IPS-15b (cell line): ENCODE results near the gene THRB.

Experiments used
- H3K27me3 ChIP-seq: one replicate; pipeline ENCODE4 v1.6.1; 2013; ENCODE audit warnings: low read length; ENCODE audit not compliant: control insufficient read depth, insufficient read depth
- H3K36me3 ChIP-seq: one replicate; pipeline ENCODE4 v1.6.1; 2013; ENCODE audit warnings: low read length; ENCODE audit not compliant: control insufficient read depth, insufficient read depth
- H3K4me1 ChIP-seq: one replicate; pipeline ENCODE4 v1.6.1; 2013; ENCODE audit warnings: mild to moderate bottlenecking, low read length; ENCODE audit not compliant: control insufficient read depth, insufficient read depth
- H3K4me3 ChIP-seq: one replicate; pipeline ENCODE4 v1.5.1; 2013; ENCODE audit warnings: low read depth, low read length
- H3K9ac ChIP-seq: one replicate; pipeline ENCODE4 v1.6.1; 2013; ENCODE audit warnings: low read depth, mild to moderate bottlenecking, low read length
- H3K9me3 ChIP-seq: one replicate; pipeline ENCODE4 v1.6.1; 2013; ENCODE audit warnings: mild to moderate bottlenecking, low read length; ENCODE audit not compliant: control insufficient read depth, insufficient read depth

Gene THRB

GRCh38 chr3:24351779-24352469 lies 142.7 kb downstream of the THRB start:
- Histone ChIP-seq H3K9me3 (no peaks in the 10 kb centered on the region), H3K4me1 (peaks cover 6% of the 10 kb centered on the region), H3K36me3 (no peaks in the 10 kb centered on the region), H3K4me3 (no peak overlapping the region), H3K27me3 (no peaks in the 10 kb centered on the region), H3K9ac (no peak overlapping the region)

GRCh38 chr3:24349367-24350019 lies 145.2 kb downstream of the THRB start:
- Histone ChIP-seq H3K9me3 (no peaks in the 10 kb centered on the region), H3K9ac (no peak overlapping the region), H3K36me3 (no peaks in the 10 kb centered on the region), H3K4me1 (peaks cover 6% of the 10 kb centered on the region), H3K4me3 (no peak overlapping the region), H3K27me3 (no peaks in the 10 kb centered on the region)

GRCh38 chr3:24348348-24348747 lies 146.3 kb downstream of the THRB start:
- peaks cover 6% of the 10 kb centered on the region for H3K4me1 ChIP-seq
- no peaks in the 10 kb centered on the region for H3K36me3 ChIP-seq
- no peaks in the 10 kb centered on the region for H3K9me3 ChIP-seq
- no peak overlapping the region for H3K9ac ChIP-seq
- H3K27me3 ChIP-seq = no peaks in the 10 kb centered on the region
- H3K4me3 ChIP-seq = no peak overlapping the region

GRCh38 chr3:24344784-24345439 lies 149.7 kb downstream of the THRB start:
- Histone ChIP-seq H3K9ac (no peak overlapping the region), H3K4me3 (no peak overlapping the region), H3K9me3 (no peaks in the 10 kb centered on the region)

GRCh38 chr3:24343084-24343783 lies 151.4 kb downstream of the THRB start:
- H3K4me1 ChIP-seq = peaks cover 5% of the 10 kb centered on the region
- H3K9ac ChIP-seq = no peak overlapping the region
- no peaks in the 10 kb centered on the region for H3K27me3 ChIP-seq
- H3K4me3 ChIP-seq = no peak overlapping the region
- H3K36me3 ChIP-seq = no peaks in the 10 kb centered on the region
- H3K9me3 ChIP-seq = no peaks in the 10 kb centered on the region

More at GRCh38 chr3:24344784-24345439, 149.7 kb downstream of the THRB start:
- no peaks in the 10 kb centered on the region for H3K36me3 ChIP-seq
- no peaks in the 10 kb centered on the region for H3K27me3 ChIP-seq
- peaks cover 8% of the 10 kb centered on the region for H3K4me1 ChIP-seq

- H3K4me3 ChIP-seq = no peak overlapping the region
- H3K9me3 ChIP-seq = no peaks in the 10 kb centered on the region
- H3K4me1 ChIP-seq = peaks cover 3% of the 10 kb centered on the region
- no peak overlapping the region for H3K9ac ChIP-seq
- H3K27me3 ChIP-seq = no peaks in the 10 kb centered on the region
- no peaks in the 10 kb centered on the region for H3K36me3 ChIP-seq
These were observed 152.4 kb downstream of the THRB start for GRCh38 chr3:24342275-24342674.

GRCh38 chr3:24341668-24342067 lies 153.0 kb downstream of the THRB start:
- Histone ChIP-seq H3K9me3 (no peaks in the 10 kb centered on the region), H3K36me3 (no peaks in the 10 kb centered on the region), H3K27me3 (no peaks in the 10 kb centered on the region), H3K4me1 (peaks cover 3% of the 10 kb centered on the region), H3K4me3 (no peak overlapping the region), H3K9ac (no peak overlapping the region)

GRCh38 chr3:24340966-24341365 lies 153.7 kb downstream of the THRB start:
- Histone ChIP-seq H3K27me3 (no peaks in the 10 kb centered on the region), H3K4me3 (no peak overlapping the region)

GRCh38 chr3:24340161-24340560 lies 154.5 kb downstream of the THRB start:
- H3K9me3 ChIP-seq = no peaks in the 10 kb centered on the region
- H3K27me3 ChIP-seq = no peaks in the 10 kb centered on the region
- H3K4me1 ChIP-seq = peaks cover 3% of the 10 kb centered on the region
- no peaks in the 10 kb centered on the region for H3K36me3 ChIP-seq
- H3K9ac ChIP-seq = no peak overlapping the region
- no peak overlapping the region for H3K4me3 ChIP-seq

More at GRCh38 chr3:24340966-24341365, 153.7 kb downstream of the THRB start:
- peaks cover 3% of the 10 kb centered on the region for H3K4me1 ChIP-seq
- H3K9ac ChIP-seq = no peak overlapping the region
- no peaks in the 10 kb centered on the region for H3K36me3 ChIP-seq
- no peaks in the 10 kb centered on the region for H3K9me3 ChIP-seq

- H3K36me3 ChIP-seq = no peaks in the 10 kb centered on the region
- H3K9me3 ChIP-seq = no peaks in the 10 kb centered on the region
These were observed 155.3 kb downstream of the THRB start for GRCh38 chr3:24339266-24339825.

GRCh38 chr3:24338409-24339130 lies 156.1 kb downstream of the THRB start:
- Histone ChIP-seq H3K4me1 (peaks cover 3% of the 10 kb centered on the region), H3K27me3 (no peaks in the 10 kb centered on the region), H3K9me3 (no peaks in the 10 kb centered on the region), H3K4me3 (no peak overlapping the region), H3K36me3 (no peaks in the 10 kb centered on the region), H3K9ac (no peak overlapping the region)

More at GRCh38 chr3:24339266-24339825, 155.3 kb downstream of the THRB start:
- Histone ChIP-seq H3K9ac (no peak overlapping the region), H3K4me3 (no peak overlapping the region), H3K4me1 (peaks cover 3% of the 10 kb centered on the region), H3K27me3 (no peaks in the 10 kb centered on the region)
